HS-27A (cell line): ENCODE results near the gene CCDC69.

Source experiments
- DNase-seq: peaks from one replicate; pipeline ENCODE4 v3.0.0-alpha.2; 2012; ENCODE audit warnings: low read depth, missing footprints

Gene CCDC69

DNA sequence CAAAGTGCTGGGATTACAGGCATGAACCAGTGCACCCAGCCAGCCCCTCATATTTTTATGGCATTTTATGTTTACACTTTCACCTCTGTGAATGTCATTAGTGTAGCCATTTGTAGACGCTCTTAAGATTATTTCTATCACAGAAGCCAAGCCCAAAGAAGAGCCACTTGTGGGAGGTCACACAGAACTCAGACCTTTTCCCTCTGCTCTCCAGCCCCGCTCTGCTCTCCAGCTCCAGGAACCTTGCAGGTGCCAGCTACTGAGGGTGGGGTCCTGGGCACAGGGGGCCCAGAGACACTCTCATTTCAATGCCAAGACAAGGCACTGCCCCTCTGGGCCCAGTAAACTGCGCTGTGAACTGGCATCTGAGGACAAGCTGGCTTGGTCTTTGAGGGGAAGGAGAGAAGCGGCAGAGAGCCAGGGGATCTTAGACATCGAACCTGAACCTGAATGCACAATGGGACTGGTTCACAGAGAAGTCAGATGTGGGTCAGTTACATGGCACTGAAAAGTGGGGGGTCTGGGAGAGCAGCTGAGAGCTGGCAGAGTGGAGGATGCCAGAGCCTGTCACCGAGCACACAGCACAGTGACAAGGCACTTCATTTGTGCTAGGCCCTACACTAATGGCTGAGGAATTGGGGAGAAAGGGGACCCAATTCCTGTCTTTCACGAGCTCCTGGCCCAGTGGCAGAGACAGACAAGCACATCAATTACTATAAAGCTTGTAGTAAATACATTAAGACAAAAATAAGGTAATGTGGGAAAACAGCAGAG, 83.0 kb downstream of the CCDC69 start:
- DNase-seq = no peak

DNA sequence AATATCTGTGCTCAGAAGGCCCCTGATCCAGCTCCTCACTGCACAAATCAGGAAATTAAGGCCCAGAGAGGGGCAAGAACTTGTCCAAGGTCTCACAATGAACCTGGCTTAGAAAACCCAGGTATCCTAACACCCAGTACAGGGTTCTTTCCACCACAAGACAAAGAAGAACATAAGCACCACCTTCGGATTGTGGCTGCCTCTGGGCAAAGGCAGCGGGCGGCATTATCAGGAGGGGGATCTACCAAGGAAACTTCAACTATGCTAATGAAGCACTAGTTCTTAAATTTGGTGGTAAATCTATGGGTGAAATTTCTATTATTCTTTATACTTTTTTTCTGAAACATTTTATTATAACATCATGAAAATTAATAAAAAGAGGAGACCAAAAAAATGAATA, 84.2 kb downstream of the CCDC69 start:
- DNase-seq = no peak

DNA sequence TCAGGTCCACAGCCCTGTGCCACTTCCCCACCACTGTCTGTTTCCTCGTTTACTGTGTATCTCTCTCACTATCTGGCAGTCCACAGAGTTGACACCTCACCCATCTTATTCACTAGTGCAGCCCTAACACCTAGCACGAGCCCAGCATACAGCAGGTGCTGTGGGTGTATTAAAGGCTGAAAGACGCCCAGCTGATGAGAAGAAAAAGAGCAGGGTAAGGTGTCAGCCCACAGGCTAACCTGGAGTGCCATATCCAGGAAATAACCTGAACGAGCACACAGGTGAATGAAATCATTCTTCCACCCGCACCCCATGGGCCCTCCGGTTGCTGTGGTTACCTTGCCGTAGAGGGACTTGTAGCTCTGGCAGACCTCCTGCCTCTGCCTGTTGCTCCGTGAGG, 84.9 kb downstream of the CCDC69 start:
- DNase-seq = no peak

DNA sequence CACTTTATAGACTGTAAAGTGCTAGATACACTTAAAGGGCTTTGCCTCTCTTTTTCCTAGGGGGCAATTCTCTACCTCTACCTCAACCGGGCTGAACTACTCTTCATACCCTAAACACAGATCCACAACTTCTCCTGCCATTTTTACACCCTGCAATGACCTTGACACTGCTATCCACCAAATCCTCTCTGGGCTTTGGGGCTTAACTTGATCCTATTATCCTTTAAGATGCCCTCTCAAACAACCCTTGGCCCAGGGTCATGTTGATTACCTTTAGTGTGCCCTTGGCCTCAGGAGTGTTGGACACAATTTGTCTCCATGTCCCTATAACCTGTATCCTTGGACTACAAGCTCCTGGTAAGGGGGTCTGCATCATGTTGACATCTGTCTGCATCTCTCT, 85.8 kb downstream of the CCDC69 start:
- no peak for DNase-seq

DNA sequence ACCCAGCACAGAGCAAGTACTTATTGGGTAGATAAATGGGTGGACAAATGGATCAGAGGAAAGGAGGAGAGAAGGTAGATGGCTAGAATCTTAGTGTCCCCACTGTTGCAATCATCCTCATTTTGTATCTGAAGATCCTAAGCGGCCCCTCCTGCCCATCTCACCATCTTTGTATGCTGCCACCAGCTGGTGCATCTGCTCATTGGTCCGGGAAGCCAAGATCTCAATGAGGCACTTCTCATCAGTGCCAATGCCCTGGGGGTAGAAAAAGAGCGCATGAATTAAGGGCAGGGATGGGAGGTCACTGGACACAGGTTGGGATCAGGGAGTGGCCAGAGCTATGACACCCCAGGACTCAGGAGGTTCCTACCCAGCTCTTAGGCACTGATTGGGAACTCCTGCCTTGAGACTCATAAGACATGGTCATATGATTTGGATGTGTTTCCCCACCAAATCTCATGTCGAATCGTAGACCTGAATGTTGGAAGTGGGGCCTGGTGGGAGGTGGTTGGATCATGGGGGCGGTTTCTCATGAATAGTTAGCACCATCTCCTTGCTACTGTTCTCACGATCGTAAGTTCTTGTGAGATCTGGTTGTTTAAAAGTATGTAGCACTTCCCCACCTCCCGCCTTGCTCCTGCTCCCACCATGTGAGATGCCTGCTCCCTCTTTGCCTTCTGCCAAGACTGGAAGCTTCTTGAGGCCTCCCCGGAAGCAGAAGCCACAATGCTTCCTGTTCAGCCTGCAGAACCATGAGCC, 86.6 kb downstream of the CCDC69 start:
- DNase-seq = no peak

DNA sequence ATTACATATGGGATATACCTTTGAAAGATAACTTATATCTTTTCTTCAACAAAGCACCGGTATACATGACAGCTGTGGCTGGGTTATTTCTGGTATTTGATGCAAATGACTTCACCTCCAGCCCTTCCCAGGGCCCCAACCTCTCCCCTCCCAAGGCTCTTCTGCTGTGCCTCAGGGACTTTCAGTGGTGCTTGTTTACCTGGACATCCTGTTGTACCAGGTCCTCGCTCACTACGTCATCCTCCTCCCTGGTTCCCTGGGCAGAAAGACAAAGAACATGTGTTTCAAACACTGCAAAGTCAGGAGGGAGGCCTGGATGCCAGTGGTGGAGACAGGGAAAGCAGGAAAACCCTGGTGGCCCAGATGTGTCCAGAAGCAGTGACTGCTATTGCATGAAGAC, 89.7 kb downstream of the CCDC69 start:
- no peak for DNase-seq

DNA sequence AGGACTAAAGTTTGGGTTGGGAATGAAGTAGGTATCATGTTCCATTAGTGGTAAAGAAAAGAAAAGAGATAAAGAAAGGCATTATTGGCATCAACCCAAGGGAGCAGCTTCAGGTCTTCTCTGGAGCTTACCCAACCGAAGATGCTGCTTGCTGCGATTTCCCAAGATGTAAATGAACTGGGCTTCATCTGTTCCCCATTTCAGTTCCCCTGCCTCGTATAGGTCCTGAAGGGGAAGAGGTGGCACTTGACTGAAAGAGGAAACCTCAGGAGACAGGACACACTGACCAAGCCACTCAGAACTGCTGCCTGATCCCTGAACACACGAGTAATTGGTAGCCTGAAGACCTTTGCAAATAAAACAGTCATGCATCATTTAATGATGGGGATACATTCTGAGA, 90.9 kb downstream of the CCDC69 start:
- DNase-seq = no peak
